CD4-positive, alpha-beta memory T cell (primary cell): ENCODE results near the gene ONECUT2. TPM values are rescaled to one million over a fixed set of nuclear protein-coding genes. Genes with fewer than 3 reads are reported as not detected.
A peak's percentile ranks its signal among the peaks of the same experiment; 100 is the strongest.

Experiments used
- CTCF ChIA-PET: fragments of 350-600 bp; sonication (Branson Sonifier 250); formaldehyde crosslinking; loops from one replicate; lab custom pipeline; 2021; ENCODE audit warnings: inconsistent platforms; ENCODE audit not compliant: partially characterized antibody; lab: Charles Lee
- POLR2A ChIA-PET: fragments of 350-600 bp; sonication (Branson Sonifier 250); formaldehyde crosslinking; loops from one replicate; lab custom pipeline; 2021; ENCODE audit not compliant: partially characterized antibody; lab: Charles Lee
- DNase-seq, 5 donors: peaks; one replicate each; pipeline versions ENCODE4 v3.0.0 to v3.0.0-alpha.2; 2020 to 2022; ENCODE audit warnings: mixed read lengths in 1 of 5
- H3K27ac ChIP-seq: one replicate; pipeline ENCODE4 v1.7.0; 2013; ENCODE audit warnings: low read depth, low read length
- H3K27me3 ChIP-seq: 2 replicates; pipeline ENCODE4 v1.7.0; 2013; ENCODE audit warnings: mild to moderate bottlenecking, low read length, moderate library complexity; ENCODE audit not compliant: insufficient read depth
- H3K36me3 ChIP-seq: 2 replicates; pipeline ENCODE4 v1.7.0; 2013; ENCODE audit warnings: mild to moderate bottlenecking, low read length, moderate library complexity; ENCODE audit not compliant: insufficient read depth
- H3K4me1 ChIP-seq: 2 replicates; pipeline ENCODE4 v1.7.0; 2013; ENCODE audit warnings: mild to moderate bottlenecking, low read length, moderate library complexity; ENCODE audit not compliant: insufficient read depth
- H3K4me3 ChIP-seq, 2 donors: one replicate each; pipeline ENCODE4 v1.7.0; 2013; ENCODE audit warnings: low read length in 2 of 2, mild to moderate bottlenecking in 1 of 2
- H3K9me3 ChIP-seq, 2 donors: one replicate each; pipeline ENCODE4 v1.7.0; 2013; ENCODE audit warnings: low read length in 2 of 2, control low read depth in 1 of 2; ENCODE audit not compliant: control insufficient read depth in 1 of 2
- H3K27ac Mint-ChIP-seq, 7 donors: one replicate each; pipeline ENCODE4 v1.8.0; 2020 to 2021; ENCODE audit warnings: mixed read lengths in 7 of 7, mild to moderate bottlenecking in 6 of 7, inconsistent platforms in 3 of 7, moderate library complexity in 3 of 7
- H3K27me3 Mint-ChIP-seq, 2 donors: one replicate each; pipeline ENCODE4 v1.8.0; 2020 to 2021; ENCODE audit warnings: mixed read lengths in 2 of 2
- H3K36me3 Mint-ChIP-seq, 2 donors: one replicate each; pipeline ENCODE4 v1.8.0; 2020 to 2021; ENCODE audit warnings: mixed read lengths in 2 of 2, inconsistent platforms in 1 of 2, mild to moderate bottlenecking in 1 of 2
- H3K4me1 Mint-ChIP-seq, 4 donors: one replicate each; pipeline ENCODE4 v1.8.0; 2020 to 2021; ENCODE audit warnings: mixed read lengths in 4 of 4, mild to moderate bottlenecking in 1 of 4
- H3K4me3 Mint-ChIP-seq, 8 donors: one replicate each; pipeline ENCODE4 v1.8.0; 2020 to 2021; ENCODE audit warnings: mixed read lengths in 8 of 8, mild to moderate bottlenecking in 7 of 8, moderate library complexity in 6 of 8, inconsistent platforms in 3 of 8
- H3K9me3 Mint-ChIP-seq, 8 donors: one replicate each; pipeline ENCODE4 v1.8.0; 2020 to 2021; ENCODE audit warnings: mixed read lengths in 8 of 8, mild to moderate bottlenecking in 5 of 8, inconsistent platforms in 3 of 8, moderate library complexity in 1 of 8
- intact Hi-C: fragments of 100-400 bp; cut with micrococcal nuclease; formaldehyde crosslinking; loops from one replicate; pipeline ENCODE4 v1.15.1; 2023
- polyA plus RNA-seq, 2 donors: library from polyadenylated mRNA; unstranded; fragments of 300-500 nt; fragmentation: Illumina TruSeq; gene quantifications; one replicate each; pipeline ENCODE4 v1.2.3, GENCODE V29; 2021
- total RNA-seq, 2 experiments: library from RNA; stranded (reverse); gene quantifications; one replicate each; pipeline ENCODE4 v1.2.3, GENCODE V29; 2021

ONECUT2 gene
- total and polyA plus RNA-seq, 4 experiments from 2014 or later, result not detected

GRCh38 chr18:57445488-57446319 is 10.5 kb downstream of the ONECUT2 start:
- H3K27me3 Mint-ChIP-seq, result peaks cover 38 to 42% of the 10 kb centered on the region in 2 donors
- peaks cover 0 to 11% (median 3%) of the 10 kb centered on the region in 8 donors for H3K9me3 Mint-ChIP-seq
- ChIA-PET POLR2A (no interaction called here), CTCF (no interaction called here)
- DNase-seq, result no peak
- peaks cover 13% of the 10 kb centered on the region for H3K27me3 ChIP-seq
- no peaks in the 10 kb centered on the region for H3K36me3 Mint-ChIP-seq
- no peak overlapping the region for H3K27ac Mint-ChIP-seq
- H3K4me1 ChIP-seq, result peaks cover 4% of the 10 kb centered on the region
- H3K27ac ChIP-seq, result no peak overlapping the region
- H3K4me1 Mint-ChIP-seq, result peaks cover 0 to 7% (median 6%) of the 10 kb centered on the region in 4 donors
- H3K4me3 Mint-ChIP-seq, result no peak overlapping the region
- no peaks in the 10 kb centered on the region for H3K9me3 ChIP-seq
- H3K36me3 ChIP-seq, result no peaks in the 10 kb centered on the region
- H3K4me3 ChIP-seq, result no peak overlapping the region
- intact Hi-C loops, result no loop called here

- Histone ChIP-seq H3K36me3 (no peaks in the 10 kb centered on the region), H3K27me3 (peaks cover 13% of the 10 kb centered on the region), H3K4me1 (no peaks in the 10 kb centered on the region), H3K27ac (no peak overlapping the region), H3K4me3 (no peak overlapping the region), H3K9me3 (no peaks in the 10 kb centered on the region)
- ChIA-PET POLR2A (no interaction called here), CTCF (no interaction called here)
- no peaks in the 10 kb centered on the region for H3K36me3 Mint-ChIP-seq
- peaks cover 0 to 7% (median 3%) of the 10 kb centered on the region in 8 donors for H3K9me3 Mint-ChIP-seq
- no peak for DNase-seq
- no peak overlapping the region for H3K27ac Mint-ChIP-seq
- H3K4me1 Mint-ChIP-seq, result peaks cover 0 to 5% (median 4%) of the 10 kb centered on the region in 4 donors
- no peak overlapping the region for H3K4me3 Mint-ChIP-seq
- intact Hi-C loops, result no loop called here
- H3K27me3 Mint-ChIP-seq, result peaks cover 36 to 42% of the 10 kb centered on the region in 2 donors
These were observed 11.1 kb downstream of the ONECUT2 start for GRCh38 chr18:57446322-57446721.

- H3K4me3 Mint-ChIP-seq, result no peak overlapping the region
- H3K27ac ChIP-seq, result no peak overlapping the region
- H3K27ac Mint-ChIP-seq, result no peak overlapping the region
- CTCF ChIA-PET, result no interaction called here
- no peaks in the 10 kb centered on the region for H3K9me3 ChIP-seq
- H3K36me3 ChIP-seq, result no peaks in the 10 kb centered on the region
- H3K4me1 ChIP-seq, result no peaks in the 10 kb centered on the region
- POLR2A ChIA-PET, result no interaction called here
- peaks cover 0 to 2% (median 0%) of the 10 kb centered on the region in 4 donors for H3K4me1 Mint-ChIP-seq
- H3K27me3 ChIP-seq, result peaks cover 13% of the 10 kb centered on the region
- intact Hi-C loops, result no loop called here
- DNase-seq, result no peak
- H3K9me3 Mint-ChIP-seq, result peaks cover 0 to 12% (median 4%) of the 10 kb centered on the region in 8 donors
- H3K36me3 Mint-ChIP-seq, result no peaks in the 10 kb centered on the region
- peaks cover 34 to 36% of the 10 kb centered on the region in 2 donors for H3K27me3 Mint-ChIP-seq
- no peak overlapping the region for H3K4me3 ChIP-seq
These were observed 12.0 kb downstream of the ONECUT2 start for GRCh38 chr18:57447154-57447621.

DNA sequence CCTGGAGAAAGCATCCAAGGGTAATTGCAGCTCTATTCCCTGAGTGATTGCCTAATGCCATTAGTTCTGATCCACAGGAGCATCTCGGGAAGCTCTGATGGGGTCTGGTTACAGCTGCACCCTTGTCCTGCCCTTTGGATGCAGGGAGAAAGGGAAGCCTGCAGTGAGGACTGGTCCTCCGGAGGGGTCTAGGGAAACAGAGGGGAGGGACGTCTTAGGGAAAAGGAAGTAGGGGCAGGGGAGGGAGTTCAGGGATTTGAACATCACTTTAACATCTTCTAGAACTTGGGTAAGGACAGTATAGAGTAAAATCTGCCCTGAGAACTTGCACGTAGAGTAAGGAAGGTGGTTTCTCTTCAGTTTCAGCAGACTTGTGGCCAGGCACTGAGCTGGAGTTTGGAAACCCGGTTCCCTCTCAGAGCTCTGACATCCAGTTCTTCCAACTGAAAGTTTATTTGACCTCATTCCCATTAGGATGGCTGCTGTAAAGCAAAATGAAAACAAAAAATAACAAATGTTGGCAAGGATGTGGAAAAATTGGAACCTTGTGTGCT is 20.5 kb downstream of the ONECUT2 start:
- H3K36me3 Mint-ChIP-seq, result no peaks in the 10 kb centered on the region
- H3K36me3 ChIP-seq, result no peaks in the 10 kb centered on the region
- H3K27ac Mint-ChIP-seq, result no peak overlapping the region
- no peaks in the 10 kb centered on the region for H3K27me3 ChIP-seq
- H3K9me3 ChIP-seq, result no peaks in the 10 kb centered on the region
- H3K9me3 Mint-ChIP-seq, result peaks cover 0 to 8% (median 2%) of the 10 kb centered on the region in 8 donors
- CTCF ChIA-PET, result no interaction called here
- POLR2A ChIA-PET, result no interaction called here
- DNase-seq, result no peak
- no peak overlapping the region for H3K4me3 Mint-ChIP-seq
- no peaks in the 10 kb centered on the region for H3K4me1 Mint-ChIP-seq
- no peak overlapping the region for H3K4me3 ChIP-seq
- intact Hi-C loops, result no loop called here
- H3K4me1 ChIP-seq, result no peaks in the 10 kb centered on the region
- no peak overlapping the region for H3K27ac ChIP-seq
- peaks cover 18 to 19% of the 10 kb centered on the region in 2 donors for H3K27me3 Mint-ChIP-seq

DNA sequence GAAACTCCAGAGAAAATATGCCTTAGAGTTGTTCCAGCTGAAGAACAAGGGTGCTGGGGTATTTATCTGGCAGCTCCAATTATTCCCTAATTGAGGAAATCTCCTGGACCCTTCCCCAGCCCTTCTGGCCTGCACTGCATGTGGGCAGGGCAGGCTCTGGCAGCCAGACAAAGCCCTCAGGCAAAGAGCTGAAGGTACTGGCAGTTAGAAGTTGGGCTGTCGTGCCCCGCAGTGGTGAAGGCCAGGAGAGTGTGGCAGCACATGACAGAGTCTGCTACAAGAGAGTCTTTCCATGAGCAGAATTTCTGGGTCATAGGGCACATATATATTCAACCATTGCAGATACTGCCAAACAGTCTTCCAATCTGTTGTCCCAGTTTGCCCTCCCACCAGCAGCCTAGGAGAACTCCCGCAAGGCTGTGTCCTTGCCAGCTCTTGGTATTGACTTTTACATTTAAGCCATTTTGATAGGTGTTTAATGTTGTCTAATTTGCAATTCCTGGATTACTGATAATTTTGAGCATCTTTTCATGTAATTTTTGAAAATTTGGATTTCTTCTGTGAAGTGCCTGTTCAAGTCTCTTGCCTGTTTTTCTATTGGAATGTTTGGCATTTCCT is 26.6 kb downstream of the ONECUT2 start:
- no peak overlapping the region for H3K27ac ChIP-seq
- Mint-ChIP-seq H3K36me3 (no peaks in the 10 kb centered on the region), H3K27ac (no peak overlapping the region), H3K4me1 (no peaks in the 10 kb centered on the region), H3K27me3 (peaks cover 8 to 13% of the 10 kb centered on the region in 2 donors), H3K9me3 (peaks cover 0 to 6% (median 0%) of the 10 kb centered on the region in 8 donors), H3K4me3 (no peak overlapping the region)
- H3K27me3 ChIP-seq, result no peaks in the 10 kb centered on the region
- intact Hi-C loops, result no loop called here
- H3K36me3 ChIP-seq, result no peaks in the 10 kb centered on the region
- H3K4me3 ChIP-seq, result no peak overlapping the region
- ChIA-PET CTCF (no interaction called here), POLR2A (no interaction called here)
- H3K9me3 ChIP-seq, result no peaks in the 10 kb centered on the region
- no peaks in the 10 kb centered on the region for H3K4me1 ChIP-seq
- DNase-seq, result no peak

DNA sequence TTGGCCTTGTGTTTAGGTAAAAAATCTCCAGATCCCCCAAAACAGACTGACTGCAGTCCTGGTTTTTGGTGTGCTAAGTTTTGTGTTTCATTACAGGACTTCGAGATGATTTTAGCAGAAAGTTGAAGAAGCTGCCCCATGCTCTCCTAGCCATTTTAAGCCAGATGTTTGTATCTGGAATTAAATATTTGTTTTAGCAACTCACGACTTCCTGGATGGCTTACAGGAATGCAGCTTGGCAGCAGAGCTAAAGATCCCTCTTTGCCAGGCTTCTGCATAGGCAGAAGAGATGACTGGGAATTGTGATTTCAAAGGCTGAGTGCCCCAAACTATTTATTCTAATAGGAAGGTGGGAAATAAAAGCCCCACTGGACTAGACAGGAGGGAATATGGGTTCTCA is 31.1 kb downstream of the ONECUT2 start:
- Histone ChIP-seq H3K4me3 (no peak overlapping the region), H3K4me1 (no peaks in the 10 kb centered on the region), H3K9me3 (no peaks in the 10 kb centered on the region), H3K27me3 (no peaks in the 10 kb centered on the region), H3K36me3 (no peaks in the 10 kb centered on the region), H3K27ac (no peak overlapping the region)
- Mint-ChIP-seq H3K36me3 (no peaks in the 10 kb centered on the region), H3K4me3 (no peak overlapping the region), H3K27me3 (peaks cover 7 to 13% of the 10 kb centered on the region in 2 donors), H3K27ac (no peak overlapping the region), H3K9me3 (peaks cover 0 to under 1% (median 0%) of the 10 kb centered on the region in 8 donors), H3K4me1 (no peaks in the 10 kb centered on the region)
- CTCF ChIA-PET, result no interaction called here
- POLR2A ChIA-PET, result no interaction called here
- no peak for DNase-seq
- intact Hi-C loops, result no loop called here

GRCh38 chr18:57466745-57467409 is 31.7 kb downstream of the ONECUT2 start:
- H3K36me3 Mint-ChIP-seq, result no peaks in the 10 kb centered on the region
- H3K27ac Mint-ChIP-seq, result peak overlapping the region in 1 of 7 donors; percentile 69

More at GRCh38 chr18:57466745-57467409, 31.7 kb downstream of the ONECUT2 start:
- no peak for DNase-seq
- ChIA-PET CTCF (no interaction called here), POLR2A (no interaction called here)
- Histone ChIP-seq H3K4me1 (no peaks in the 10 kb centered on the region), H3K27me3 (no peaks in the 10 kb centered on the region), H3K36me3 (no peaks in the 10 kb centered on the region), H3K27ac (no peak overlapping the region), H3K9me3 (no peaks in the 10 kb centered on the region), H3K4me3 (no peak overlapping the region)
- Mint-ChIP-seq H3K27me3 (peaks cover 7 to 13% of the 10 kb centered on the region in 2 donors), H3K4me3 (no peak overlapping the region), H3K9me3 (no peaks in the 10 kb centered on the region), H3K4me1 (no peaks in the 10 kb centered on the region)
- intact Hi-C loops, result no loop called here
